Esophagus squamous epithelium (tissue), 5 donors: ENCODE data around the gene SEMA3F. TPM values are rescaled to one million over a fixed set of nuclear protein-coding genes. Genes with fewer than 3 reads are reported as not detected.

Source experiments
- DNase-seq: peaks from one replicate; lab custom pipeline; 2025; lab: John Stamatoyannopoulos, UW
- H3K27ac ChIP-seq, 4 donors: fragments of 200-600 bp; sonication (generic); one replicate each; pipeline ENCODE4 v1.5.1; 2016 to 2019; ENCODE audit warnings: mild to moderate bottlenecking in 1 of 4
- H3K27me3 ChIP-seq, 4 donors: fragments of 200-600 bp; sonication (generic); 1 replicate in 3 of 4; 2 replicates in 1 of 4; pipeline versions ENCODE4 v1.5.1 to v1.6.0; 2017 to 2021; ENCODE audit warnings: antibody characterized with exemption in 1 of 4
- H3K36me3 ChIP-seq, 3 donors: fragments of 200-600 bp; sonication (generic); one replicate each; pipeline ENCODE4 v1.5.1; 2016 to 2019
- H3K4me1 ChIP-seq, 3 donors: fragments of 200-600 bp; sonication (generic); one replicate each; pipeline ENCODE4 v1.5.1; 2017 to 2019
- H3K4me3 ChIP-seq, 4 donors: fragments of 200-600 bp; sonication (generic); 1 replicate in 3 of 4; 2 replicates in 1 of 4; pipeline ENCODE4 v1.5.1; 2016 to 2019; ENCODE audit warnings: mild to moderate bottlenecking in 2 of 4, moderate library complexity in 1 of 4
- H3K9me3 ChIP-seq, 3 donors: fragments of 200-600 bp; sonication (generic); one replicate each; pipeline ENCODE4 v1.5.1; 2016 to 2019
- POLR2A ChIP-seq, 4 donors: fragments of 450-650 bp; IDR thresholded peaks; one replicate each; pipeline ENCODE4 v1.6.1; 2017; ENCODE audit warnings: antibody characterized with exemption in 4 of 4, mild to moderate bottlenecking in 4 of 4, moderate library complexity in 3 of 4
- WGBS, 2 donors: methylation state at CpG; one replicate each; pipeline ENCODE4 v1.1.5; 2018; 5-methylcytosine and 5-hydroxymethylcytosine counted together
- intact Hi-C: fragments of 100-400 bp; cut with DNase I; formaldehyde crosslinking; loops from one replicate; pipeline ENCODE4 v1.15.0; 2022
- total RNA-seq, 4 donors: library from RNA; depleted of rRNA; stranded (reverse); fragments of >200 nt; gene quantifications; one replicate each; pipeline ENCODE4 v1.1.0, GENCODE V29; 2016
- TF ChIP-seq, protein P1 (sequence below), 6 experiments: fragments of 450-650 bp in 4 of 6; fragments of 200-600 bp in 2 of 6; sonication (generic) in 2 of 6; IDR thresholded peaks; one replicate each; pipeline ENCODE4 v1.5.1; 2016 to 2019; ENCODE audit warnings: antibody characterized with exemption in 6 of 6, mild to moderate bottlenecking in 4 of 6, moderate library complexity in 4 of 6
- donor health status: DM: yes; HTN: yes; CAD: no.

SEMA3F gene
- total RNA-seq, 4 donors from 2014 or later = 56.8 to 146 (median 109) TPM

GRCh38 chr3:50130436-50130835 is 24.7 kb upstream of the SEMA3F start:
- H3K9me3 ChIP-seq = no peaks in the 10 kb centered on the region
- H3K36me3 ChIP-seq = no peaks in the 10 kb centered on the region
- peaks cover 0 to 35% (median 0%) of the 10 kb centered on the region in 3 donors for H3K4me1 ChIP-seq
- H3K27me3 ChIP-seq = peaks cover 0 to 5% (median 0%) of the 10 kb centered on the region in 4 donors
- intact Hi-C loops = no loop called here
- H3K4me3 ChIP-seq = no peak overlapping the region
- DNase-seq = no peak
- 100% methylated on average over 2 of the region's 2 CpGs; no CpG with 5 or more reads in 1 of the 2 donors for WGBS, 2 donors
- H3K27ac ChIP-seq = no peak overlapping the region
- TF ChIP-seq, protein P1, sequence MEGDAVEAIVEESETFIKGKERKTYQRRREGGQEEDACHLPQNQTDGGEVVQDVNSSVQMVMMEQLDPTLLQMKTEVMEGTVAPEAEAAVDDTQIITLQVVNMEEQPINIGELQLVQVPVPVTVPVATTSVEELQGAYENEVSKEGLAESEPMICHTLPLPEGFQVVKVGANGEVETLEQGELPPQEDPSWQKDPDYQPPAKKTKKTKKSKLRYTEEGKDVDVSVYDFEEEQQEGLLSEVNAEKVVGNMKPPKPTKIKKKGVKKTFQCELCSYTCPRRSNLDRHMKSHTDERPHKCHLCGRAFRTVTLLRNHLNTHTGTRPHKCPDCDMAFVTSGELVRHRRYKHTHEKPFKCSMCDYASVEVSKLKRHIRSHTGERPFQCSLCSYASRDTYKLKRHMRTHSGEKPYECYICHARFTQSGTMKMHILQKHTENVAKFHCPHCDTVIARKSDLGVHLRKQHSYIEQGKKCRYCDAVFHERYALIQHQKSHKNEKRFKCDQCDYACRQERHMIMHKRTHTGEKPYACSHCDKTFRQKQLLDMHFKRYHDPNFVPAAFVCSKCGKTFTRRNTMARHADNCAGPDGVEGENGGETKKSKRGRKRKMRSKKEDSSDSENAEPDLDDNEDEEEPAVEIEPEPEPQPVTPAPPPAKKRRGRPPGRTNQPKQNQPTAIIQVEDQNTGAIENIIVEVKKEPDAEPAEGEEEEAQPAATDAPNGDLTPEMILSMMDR (IDR thresholded peaks at IDR 0.05) = no peak
- TF ChIP-seq POLR2A (IDR thresholded peaks at IDR 0.05) = no peak

DNA sequence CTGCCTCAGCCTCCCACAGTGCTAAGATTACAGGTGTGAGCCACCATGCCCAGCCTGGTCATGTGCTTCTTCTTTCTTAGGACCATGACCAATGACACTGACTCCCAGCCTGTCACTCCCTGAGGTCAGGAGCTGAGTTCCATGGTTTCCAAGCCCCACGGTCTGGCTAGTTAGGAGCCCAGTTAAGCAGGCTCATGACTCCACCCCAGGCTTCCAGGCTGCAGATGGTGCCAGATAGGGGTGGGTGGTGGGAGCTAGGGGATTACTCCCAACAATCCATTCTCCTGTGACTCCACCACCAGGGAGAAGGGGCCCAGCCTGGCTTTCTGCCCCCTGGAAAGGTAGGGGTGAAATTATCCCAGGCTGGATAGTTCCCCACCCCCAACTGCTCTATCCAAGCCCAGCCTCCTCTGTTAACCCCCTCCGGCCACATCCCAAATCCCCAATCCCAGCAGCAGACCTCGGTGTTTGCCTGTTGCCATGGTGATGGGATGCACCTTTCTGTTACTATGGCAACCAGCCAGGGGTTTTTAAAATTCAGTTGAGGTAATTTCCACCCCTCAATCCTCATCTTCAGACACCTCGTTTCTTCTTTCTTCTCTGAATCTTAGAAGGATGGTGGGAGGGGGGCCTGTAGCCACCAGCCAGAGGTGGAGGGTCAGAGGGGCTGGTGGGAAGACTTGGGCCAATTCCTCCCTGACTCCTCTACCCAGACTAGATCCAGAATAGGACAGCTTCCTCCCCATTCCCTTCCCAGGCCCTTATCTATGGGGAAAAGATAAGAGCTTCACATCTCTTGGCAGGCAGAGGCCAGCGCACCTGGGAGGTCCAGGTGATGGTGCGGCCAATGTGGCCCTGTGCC is 22.5 kb upstream of the SEMA3F start:
- Histone ChIP-seq H3K4me3 (no peak overlapping the region), H3K9me3 (no peaks in the 10 kb centered on the region), H3K27ac (no peak overlapping the region), H3K36me3 (no peaks in the 10 kb centered on the region), H3K4me1 (peaks cover 0 to 39% (median 7%) of the 10 kb centered on the region in 3 donors), H3K27me3 (peaks cover 0 to 5% (median 0%) of the 10 kb centered on the region in 4 donors)
- no peak for DNase-seq
- TF ChIP-seq, protein P1 (IDR thresholded peaks at IDR 0.05) = no peak
- no peak for TF ChIP-seq POLR2A (IDR thresholded peaks at IDR 0.05)
- 48 to 52% methylated on average over 3 to 4 of the region's 6 CpGs for WGBS, 2 donors
- intact Hi-C loops = no loop called here

GRCh38 chr3:50133283-50133615 is 21.9 kb upstream of the SEMA3F start:
- Histone ChIP-seq H3K27me3 (peaks cover 0 to 5% (median 0%) of the 10 kb centered on the region in 4 donors), H3K36me3 (no peaks in the 10 kb centered on the region), H3K27ac (no peak overlapping the region), H3K4me3 (no peak overlapping the region), H3K4me1 (peaks cover under 1 to 45% (median 13%) of the 10 kb centered on the region in 3 donors), H3K9me3 (no peaks in the 10 kb centered on the region)
- no peak for TF ChIP-seq POLR2A (IDR thresholded peaks at IDR 0.05)
- TF ChIP-seq, protein P1 (IDR thresholded peaks at IDR 0.05) = no peak
- WGBS, 2 donors = 73 to 90% methylated on average over 2 of the region's 4 CpGs
- intact Hi-C loops = no loop called here
- DNase-seq = no peak

DNA sequence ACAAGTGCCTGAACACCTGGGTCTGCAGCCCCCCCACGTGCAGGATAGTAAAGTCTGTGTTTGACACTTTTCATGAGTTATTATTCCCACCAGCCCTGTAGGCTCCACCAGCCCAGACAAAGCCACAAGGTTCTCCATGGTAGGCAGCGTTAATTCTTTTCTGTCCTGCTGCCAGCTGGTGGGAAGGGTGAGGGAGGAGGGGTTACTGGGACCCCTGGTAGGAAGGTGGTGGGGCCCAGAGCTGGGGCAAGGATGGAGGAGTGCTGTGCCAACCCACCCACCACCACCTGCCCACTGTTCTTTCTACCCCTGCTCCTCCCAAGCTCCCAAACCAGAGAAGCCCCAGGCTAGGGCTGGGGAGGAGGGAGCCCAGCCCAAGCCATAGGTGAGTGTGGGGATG is 20.8 kb upstream of the SEMA3F start:
- WGBS, 2 donors = 20% methylated on average over 1 of the region's 2 CpGs; no CpG with 5 or more reads in 1 of the 2 donors
- no peak overlapping the region for H3K4me3 ChIP-seq
- no peak overlapping the region for H3K27ac ChIP-seq
- no peaks in the 10 kb centered on the region for H3K9me3 ChIP-seq
- no peaks in the 10 kb centered on the region for H3K36me3 ChIP-seq
- DNase-seq = no peak
- peaks cover 12 to 56% (median 24%) of the 10 kb centered on the region in 3 donors for H3K4me1 ChIP-seq
- peaks cover 0 to 5% (median 0%) of the 10 kb centered on the region in 4 donors for H3K27me3 ChIP-seq
- TF ChIP-seq POLR2A (IDR thresholded peaks at IDR 0.05) = no peak
- TF ChIP-seq, protein P1 (IDR thresholded peaks at IDR 0.05) = no peak
- intact Hi-C loops = no loop called here

DNA sequence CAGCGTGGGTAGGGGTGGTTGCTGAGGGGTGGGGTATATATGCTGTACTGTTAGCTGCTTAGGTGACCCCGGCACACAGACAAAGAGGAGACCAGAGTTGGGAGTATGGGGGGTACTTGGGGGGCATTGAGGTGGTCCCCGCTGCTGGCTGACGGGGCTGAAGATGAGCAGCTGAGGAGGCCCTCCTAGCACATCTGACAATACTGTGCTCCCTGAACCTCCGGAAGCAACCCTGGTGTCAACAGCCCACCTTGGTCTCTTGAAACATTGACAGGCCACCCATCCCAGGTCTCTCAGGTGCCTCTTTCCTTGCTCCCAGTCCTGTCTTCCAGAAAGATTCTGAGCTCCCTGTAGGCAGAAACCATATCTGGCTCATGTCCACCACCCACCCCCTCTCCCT is 19.2 kb upstream of the SEMA3F start:
- TF ChIP-seq POLR2A (IDR thresholded peaks at IDR 0.05) = no peak
- TF ChIP-seq, protein P1 (IDR thresholded peaks at IDR 0.05) = no peak
- no peak overlapping the region for H3K27ac ChIP-seq
- 94 to 95% methylated on average over 3 to 5 of the region's 5 CpGs for WGBS, 2 donors
- H3K4me1 ChIP-seq = peaks cover 14 to 68% (median 26%) of the 10 kb centered on the region in 3 donors
- intact Hi-C loops = no loop called here
- peaks cover 0 to 5% (median 0%) of the 10 kb centered on the region in 4 donors for H3K27me3 ChIP-seq
- no peak for DNase-seq
- H3K9me3 ChIP-seq = no peaks in the 10 kb centered on the region
- H3K4me3 ChIP-seq = no peak overlapping the region
- H3K36me3 ChIP-seq = no peaks in the 10 kb centered on the region
